ENCODE results near the gene ANO10.

ANO10 gene

GRCh38 chr3:43539321-43539720 lies 82.5 kb downstream of the ANO10 start:
- ChIA-PET POLR2A (no interaction called here), CTCF (interaction anchor here (1.0 kb wide), 1 partner anchor 660 kb away, joined by 3 read pairs; no protein-coding TSS in a partner anchor)
- Histone ChIP-seq H3K36me3 (ENCODE audit: control insufficient read depth in 2 of 2, insufficient read depth in 1 of 2, low read length in 2 of 2) (no peaks in the 10 kb centered on the region), H3K4me3 (ENCODE audit: low read depth, low read length) (no peak overlapping the region), H3K9me3 (ENCODE audit: control insufficient read depth, insufficient read depth, low read depth, low read length) (no peaks in the 10 kb centered on the region), H3K4me1 (ENCODE audit: control insufficient read depth, insufficient read depth, low read length) (no peaks in the 10 kb centered on the region), H3K27ac (ENCODE audit: extremely low read depth, low read depth, low read length) (no peak overlapping the region)
- TF ChIP-seq KLF8 (tag by site-specific recombination; IDR thresholded peaks at IDR 0.05) (no peak), ZNF747 (tag by site-specific recombination; IDR thresholded peaks at IDR 0.05) (no peak), ZNF654 (tag by site-specific recombination; IDR thresholded peaks at IDR 0.05; ENCODE audit: low read depth) (no peak), BCL6B (tag by site-specific recombination; IDR thresholded peaks at IDR 0.05) (no peak), ZSCAN16 (tag by site-specific recombination; IDR thresholded peaks at IDR 0.05) (no peak), ZNF670 (tag by site-specific recombination; IDR thresholded peaks at IDR 0.05; ENCODE audit: low read depth) (no peak)

- H3K4me1 ChIP-seq (ENCODE audit: control insufficient read depth, insufficient read depth, low read length) = no peaks in the 10 kb centered on the region
- POLR2A ChIA-PET = no interaction called here
- TF ChIP-seq ZNF548 (tag by site-specific recombination; IDR thresholded peaks at IDR 0.05) = no peak
- no peak for TF ChIP-seq ZNF266 (tag by site-specific recombination; IDR thresholded peaks at IDR 0.05; ENCODE audit: low read depth)
- no peak for TF ChIP-seq ZNF514 (tag by site-specific recombination; IDR thresholded peaks at IDR 0.05)
- no peak for TF ChIP-seq ZNF530 (tag by site-specific recombination; IDR thresholded peaks at IDR 0.05; ENCODE audit: low read depth)
- H3K9me3 ChIP-seq (ENCODE audit: control insufficient read depth, insufficient read depth, low read depth, low read length) = no peaks in the 10 kb centered on the region
- CTCF ChIA-PET = no interaction called here
- no peak overlapping the region for H3K27ac ChIP-seq (ENCODE audit: extremely low read depth, low read depth, low read length)
- no peak overlapping the region for H3K4me3 ChIP-seq (ENCODE audit: low read depth, low read length)
- no peaks in the 10 kb centered on the region for H3K36me3 ChIP-seq (ENCODE audit: control insufficient read depth in 2 of 2, insufficient read depth in 1 of 2, low read length in 2 of 2)
Measured at GRCh38 chr3:43537225-43537624, 84.6 kb downstream of the ANO10 start.

- Histone ChIP-seq H3K9me3 (ENCODE audit: control insufficient read depth, insufficient read depth, low read depth, low read length) (no peaks in the 10 kb centered on the region), H3K36me3 (ENCODE audit: control insufficient read depth in 2 of 2, insufficient read depth in 1 of 2, low read length in 2 of 2) (no peaks in the 10 kb centered on the region), H3K4me3 (ENCODE audit: low read depth, low read length) (no peak overlapping the region), H3K27ac (ENCODE audit: extremely low read depth, low read depth, low read length) (no peak overlapping the region), H3K4me1 (ENCODE audit: control insufficient read depth, insufficient read depth, low read length) (no peaks in the 10 kb centered on the region)
- POLR2A ChIA-PET = no interaction called here
- CTCF ChIA-PET = interaction anchor here (0.7 kb wide), 1 partner anchor 34 kb away, joined by 3 read pairs; no protein-coding TSS in a partner anchor
- TF ChIP-seq ZNF324 (tag by site-specific recombination; IDR thresholded peaks at IDR 0.05) (no peak), ZEB2 (tag by site-specific recombination; IDR thresholded peaks at IDR 0.05) (no peak), ZNF560 (tag by site-specific recombination; IDR thresholded peaks at IDR 0.05; ENCODE audit: borderline replicate concordance) (no peak), ZNF23 (tag by site-specific recombination; IDR thresholded peaks at IDR 0.05; ENCODE audit: borderline replicate concordance) (no peak), ZBTB11 (tag by site-specific recombination; conservative IDR thresholded peaks at IDR 0.05; ENCODE audit: low read depth) (no peak), ZNF544 (tag by site-specific recombination; IDR thresholded peaks at IDR 0.05) (no peak), PRDM2 (tag by site-specific recombination; IDR thresholded peaks at IDR 0.05; ENCODE audit: borderline replicate concordance) (no peak), ZNF302 (tag by site-specific recombination; IDR thresholded peaks at IDR 0.05; ENCODE audit: low read depth) (no peak), RBAK (tag by site-specific recombination; IDR thresholded peaks at IDR 0.05) (no peak), ZNF768 (tag by site-specific recombination; IDR thresholded peaks at IDR 0.05) (no peak)
Measured at GRCh38 chr3:43534675-43535074, 87.1 kb downstream of the ANO10 start.
